GM19193 (cell line): ENCODE data around the gene GK.

Source experiments
- POLR2A ChIP-seq: IDR thresholded peaks from 4 replicates; pipeline ENCODE4 v1.6.1; 2011; ENCODE audit not compliant: insufficient read depth, insufficient read length; ENCODE audit errors: extremely low read depth

The GK gene

GRCh38 chrX:30653415-30654131, at the start of gene GK:
GK (plus strand) TSS chrX:30653423; CDS start chrX:30653538, 115 bp downstream.
- TF ChIP-seq POLR2A = no peak

DNA sequence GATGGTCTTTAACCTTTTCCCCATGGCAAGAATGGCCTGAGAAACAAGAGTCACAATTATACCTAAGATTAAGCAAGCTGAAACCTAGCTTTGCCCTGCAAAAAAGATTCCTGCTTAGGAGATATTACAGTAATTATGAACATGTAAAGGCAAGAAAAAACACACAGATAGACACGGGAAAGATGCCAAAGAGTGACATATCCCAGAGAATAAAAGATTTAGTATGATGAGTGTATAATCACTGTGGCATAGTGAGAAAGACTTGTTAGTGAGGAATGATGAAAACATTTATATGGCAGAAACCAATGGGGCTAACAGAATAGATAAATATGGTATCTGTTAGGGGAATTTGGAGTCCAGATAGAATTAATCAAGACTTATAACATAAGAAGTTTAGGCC, 46.1 kb upstream of the GK start:
- no peak for TF ChIP-seq POLR2A

- TF ChIP-seq POLR2A = no peak
Measured at GRCh38 chrX:30610026-30610425, 43.2 kb upstream of the GK start.

GRCh38 chrX:30612250-30612655, 41.0 kb upstream of the GK start:
- no peak for TF ChIP-seq POLR2A

GRCh38 chrX:30613721-30614120, 39.5 kb upstream of the GK start:
- TF ChIP-seq POLR2A = no peak

DNA sequence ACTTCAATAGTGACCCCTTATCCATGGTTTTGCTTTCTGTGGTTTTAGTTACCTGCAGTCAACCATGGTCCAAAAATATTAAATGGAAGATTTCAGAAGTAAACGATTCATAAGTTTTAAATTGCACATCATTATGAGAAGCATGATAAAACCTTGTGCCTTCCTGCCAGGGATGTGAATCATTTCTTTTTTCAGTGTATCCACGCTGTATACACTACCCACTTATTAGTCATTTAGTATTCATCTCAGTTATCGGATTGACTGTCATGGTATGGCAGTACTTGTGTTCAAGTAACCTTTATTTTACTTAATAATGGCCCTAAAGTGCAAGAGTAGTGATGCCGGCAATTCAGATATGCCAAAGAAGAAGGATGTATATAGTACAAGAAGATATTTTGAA, 38.0 kb upstream of the GK start:
- no peak for TF ChIP-seq POLR2A

- no peak for TF ChIP-seq POLR2A
Measured at GRCh38 chrX:30618160-30618765, 35.0 kb upstream of the GK start.

DNA sequence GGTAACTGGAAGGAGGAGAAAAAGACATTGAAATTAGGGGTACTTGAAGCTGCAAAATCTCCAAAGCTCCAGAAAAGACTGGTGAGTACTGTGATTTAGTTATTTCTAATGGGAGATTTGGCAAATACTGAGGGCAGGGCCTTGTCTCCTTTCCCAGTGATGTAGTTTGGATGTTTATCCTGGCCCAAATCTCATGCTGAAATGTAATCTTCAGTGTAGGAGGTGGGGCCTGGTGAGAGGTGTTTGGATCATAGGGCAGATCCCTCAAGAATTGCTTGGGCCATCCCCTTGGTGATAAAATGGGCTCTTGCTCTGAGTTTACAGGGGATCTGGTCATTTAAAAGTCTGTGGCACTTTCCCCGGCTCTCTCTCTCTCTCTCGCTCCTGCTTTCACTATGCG, 33.1 kb upstream of the GK start:
- no peak for TF ChIP-seq POLR2A

- TF ChIP-seq POLR2A = no peak
Measured at GRCh38 chrX:30620980-30621618, 32.1 kb upstream of the GK start.

- no peak for TF ChIP-seq POLR2A
Measured at GRCh38 chrX:30622361-30622760, 30.9 kb upstream of the GK start.

DNA sequence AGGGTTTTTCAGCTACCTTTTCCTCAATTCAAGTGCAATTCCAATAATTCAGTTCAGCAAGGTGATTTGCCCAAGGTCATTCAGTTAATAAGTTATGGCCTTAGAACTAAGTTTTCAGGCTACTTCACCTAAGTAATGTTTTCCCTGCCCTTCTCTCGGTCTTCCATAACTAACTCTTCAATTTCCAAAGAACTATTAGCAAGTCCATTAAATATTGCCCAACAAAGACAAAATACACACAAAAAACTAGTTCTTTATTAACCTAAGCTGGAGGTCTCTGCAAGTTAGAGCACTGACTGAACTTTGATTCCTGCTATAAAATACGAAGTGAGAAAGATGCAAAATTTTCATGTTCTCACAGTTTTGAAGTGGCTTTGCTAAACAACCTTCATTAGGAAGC, 26.8 kb upstream of the GK start:
- TF ChIP-seq POLR2A = no peak

DNA sequence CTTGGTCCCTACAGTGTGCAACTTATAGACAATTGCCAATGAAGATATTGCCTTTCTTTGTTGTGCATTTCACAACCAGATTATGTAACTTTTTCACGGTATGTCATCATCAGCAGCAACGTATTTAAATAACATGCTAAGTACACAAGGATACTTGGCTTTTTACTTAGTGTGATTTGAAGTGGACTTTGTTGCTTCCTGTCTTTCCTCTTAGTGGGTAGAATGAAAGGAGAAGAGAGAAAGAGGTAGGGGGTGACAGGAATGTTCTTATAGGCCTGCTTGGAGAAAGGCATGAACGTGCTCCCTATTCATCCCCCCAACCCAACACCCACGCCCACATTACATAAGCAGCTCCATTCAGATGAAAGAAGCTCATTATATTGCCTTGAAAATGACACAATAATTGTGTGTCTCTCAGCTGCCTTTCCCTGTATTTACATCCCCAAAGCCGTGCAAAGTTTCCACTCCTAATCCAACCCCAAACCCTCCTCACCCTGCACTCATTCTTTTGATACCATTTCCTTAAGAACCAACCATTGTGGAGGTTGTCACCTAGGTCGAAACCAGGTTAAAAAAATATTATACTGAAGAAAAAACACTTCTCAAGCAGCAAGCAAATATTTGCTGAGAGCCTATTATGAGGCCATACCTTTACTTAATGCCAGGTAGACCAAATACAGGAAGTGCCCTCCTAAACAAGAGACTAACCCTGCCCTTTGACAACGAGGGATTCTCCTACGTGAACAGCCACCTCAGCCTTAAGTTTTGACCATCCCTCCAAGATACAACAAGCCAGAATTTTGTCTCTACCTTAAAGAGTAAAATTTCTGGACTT, 25.2 kb upstream of the GK start:
- TF ChIP-seq POLR2A = no peak

- TF ChIP-seq POLR2A = no peak
Measured at GRCh38 chrX:30635630-30636029, 17.6 kb upstream of the GK start.

DNA sequence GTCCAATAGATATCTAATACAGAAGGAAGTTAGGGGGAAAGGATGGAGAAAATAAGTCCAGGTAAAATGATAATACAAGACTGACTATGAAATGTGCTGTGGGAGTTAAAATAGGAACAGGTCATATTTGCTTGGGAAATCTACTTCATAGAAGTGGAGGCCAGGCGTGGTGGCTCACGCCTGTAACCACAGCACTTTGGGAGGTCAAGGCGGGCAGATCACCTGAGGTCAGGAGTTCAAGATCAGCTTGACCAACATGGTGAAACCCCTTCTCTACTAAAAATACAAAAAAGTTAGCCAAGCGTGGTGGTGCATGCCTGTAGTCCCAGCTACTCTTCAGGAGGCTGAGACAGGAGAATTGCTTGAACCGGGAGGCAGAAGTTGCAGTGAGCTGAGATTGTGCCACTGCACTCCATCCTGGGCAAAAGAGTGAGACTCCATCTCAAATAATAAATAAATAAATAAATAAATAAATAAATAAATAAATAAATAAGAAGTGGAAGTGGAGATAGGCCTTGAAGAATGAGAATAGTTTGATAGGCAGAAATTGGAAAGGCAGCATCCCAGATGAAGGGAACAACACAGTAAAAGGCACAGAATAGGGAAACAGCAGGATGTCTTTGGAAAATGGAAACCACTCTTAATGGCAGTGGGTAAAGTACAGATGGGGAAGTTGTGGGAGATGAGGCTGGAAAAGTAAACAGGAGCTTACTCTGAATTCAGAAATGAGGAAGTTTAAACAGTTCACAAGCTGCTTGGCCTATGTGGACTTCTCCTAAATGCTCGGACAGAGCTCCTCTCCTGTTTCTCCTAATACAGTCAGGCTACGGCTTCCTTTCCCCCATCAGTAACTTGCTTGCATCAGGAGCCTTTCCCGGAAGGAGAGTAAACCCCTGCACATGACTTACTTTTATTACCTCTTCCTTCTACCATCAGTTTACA, 15.1 kb upstream of the GK start:
- TF ChIP-seq POLR2A = no peak
